Myocyte (in vitro differentiated cells): ENCODE results near the gene MARS2. TPM values are rescaled to one million over a fixed set of nuclear protein-coding genes. Genes with fewer than 3 reads are reported as not detected.
"Not testable (repeated sequence)": the region's sequence is repeated elsewhere in the genome, so short reads cannot be mapped to it uniquely, and the experiment has no call there.

ENCODE experiments used
- DNase-seq: peaks from one replicate; pipeline ENCODE4 v3.0.0-alpha.2; 2012; ENCODE audit warnings: low read depth
- total RNA-seq: library from RNA; depleted of rRNA; stranded (reverse); fragments of >200 nt; gene quantifications from 2 replicates; pipeline ENCODE4 v1.2.3, GENCODE V29; 2014

MARS2 gene
- total RNA-seq, 1 donor from 2014 or later = 5.8 TPM

GRCh38 chr2:197705912-197706838, 1.0 kb downstream of the MARS2 start:
- no peak for DNase-seq

GRCh38 chr2:197706839-197707207, 1.7 kb downstream of the MARS2 start:
- DNase-seq = no peak

- DNase-seq = peak; percentile 52
Measured at GRCh38 chr2:197707316-197708213, 2.4 kb downstream of the MARS2 start.

GRCh38 chr2:197708331-197708730, 3.2 kb downstream of the MARS2 start:
- peak; percentile 13 for DNase-seq

- DNase-seq = not testable (repeated sequence)
Measured at GRCh38 chr2:197709140-197709539, 4.0 kb downstream of the MARS2 start.

GRCh38 chr2:197710424-197711042, 5.4 kb downstream of the MARS2 start:
- no peak for DNase-seq

- DNase-seq = no peak
Measured at GRCh38 chr2:197711578-197711977, 6.4 kb downstream of the MARS2 start.

- DNase-seq = no peak
Measured at GRCh38 chr2:197713271-197713670, 8.1 kb downstream of the MARS2 start.

GRCh38 chr2:197717863-197718262, 12.7 kb downstream of the MARS2 start:
- no peak for DNase-seq

- no peak for DNase-seq
Measured at GRCh38 chr2:197727011-197727410, 21.8 kb downstream of the MARS2 start.

GRCh38 chr2:197728555-197729544, 23.7 kb downstream of the MARS2 start:
- not testable (repeated sequence) for DNase-seq

GRCh38 chr2:197740200-197740599, 35.0 kb downstream of the MARS2 start:
- DNase-seq = no peak

Other genes with a start within 250 kb of the MARS2 start
- 119 and 133 TPM in 2 replicates for gene HSPD1, start 205.5 kb upstream of the MARS2 start, total RNA-seq
- gene HSPE1, start 205.0 kb upstream of the MARS2 start, total RNA-seq = 99.7 and 130 TPM in 2 replicates
- 39.9 and 46.5 TPM in 2 replicates for gene MOB4, start 189.3 kb upstream of the MARS2 start, total RNA-seq
- 6.2 and 6.8 TPM in 2 replicates for gene RFTN2, start 29.8 kb upstream of the MARS2 start, total RNA-seq
- 0.16 and 2.4 TPM in 2 replicates for gene BOLL, start 80.0 kb downstream of the MARS2 start, total RNA-seq
- gene PLCL1, start 99.2 kb downstream of the MARS2 start, total RNA-seq = 0.83 and 2.5 TPM in 2 replicates